Activated CD8-positive, alpha-beta T cell treated with anti-CD3 and anti-CD28 coated beads for 36 hours (primary cell): ENCODE data around the gene FANCF. TPM values are rescaled to one million over a fixed set of nuclear protein-coding genes. Genes with fewer than 3 reads are reported as not detected.
"Not testable (repeated sequence)": the region's sequence is repeated elsewhere in the genome, so short reads cannot be mapped to it uniquely, and the experiment has no call there.

Experiments
- ATAC-seq: fragments of 200-7000 bp; cut with Tn5 transposase; one replicate; pipeline ENCODE4 v1.10.0; 2021; ENCODE audit warnings: mild to moderate bottlenecking, moderate library complexity
- CTCF ChIA-PET: fragments of 350-600 bp; sonication (Branson Sonifier 250); formaldehyde crosslinking; loops from one replicate; lab custom pipeline; 2021; ENCODE audit warnings: antibody characterized with exemption; lab: Charles Lee
- POLR2A ChIA-PET: fragments of 350-600 bp; sonication (Branson Sonifier 250); formaldehyde crosslinking; loops from one replicate; lab custom pipeline; 2021; ENCODE audit warnings: antibody characterized with exemption; lab: Charles Lee
- DNase-seq: peaks from one replicate; pipeline ENCODE4 v3.0.0-alpha.2; 2020
- H3K27ac Mint-ChIP-seq: one replicate; pipeline ENCODE4 v1.8.0; 2021; ENCODE audit warnings: mild to moderate bottlenecking, mixed read lengths
- H3K27me3 Mint-ChIP-seq: one replicate; pipeline ENCODE4 v1.8.0; 2021; ENCODE audit warnings: mixed read lengths
- H3K36me3 Mint-ChIP-seq: one replicate; pipeline ENCODE4 v1.8.0; 2021; ENCODE audit warnings: low read depth, mixed read lengths
- H3K4me1 Mint-ChIP-seq: one replicate; pipeline ENCODE4 v1.8.0; 2021; ENCODE audit warnings: low read depth, mixed read lengths
- H3K4me3 Mint-ChIP-seq: one replicate; pipeline ENCODE4 v1.8.0; 2021; ENCODE audit warnings: mild to moderate bottlenecking, moderate library complexity, mixed read lengths
- H3K9me3 Mint-ChIP-seq: one replicate; pipeline ENCODE4 v1.8.0; 2021; ENCODE audit warnings: mixed read lengths
- intact Hi-C: fragments of 100-400 bp; cut with micrococcal nuclease; formaldehyde crosslinking; loops from one replicate; pipeline ENCODE4 v1.10.0; 2022
- total RNA-seq, 2 experiments: library from RNA; stranded (reverse); gene quantifications; one replicate each; pipeline ENCODE4 v1.2.3, GENCODE V29; 2021
- TF ChIP-seq, protein P1 (sequence below): fragments of 200-600 bp; IDR thresholded peaks from one replicate; pipeline ENCODE4 v1.8.0; 2022; ENCODE audit warnings: antibody characterized with exemption, mild to moderate bottlenecking

Gene FANCF
- total RNA-seq, 2 experiments from 2014 or later, result 13.4 to 14.9 TPM

DNA sequence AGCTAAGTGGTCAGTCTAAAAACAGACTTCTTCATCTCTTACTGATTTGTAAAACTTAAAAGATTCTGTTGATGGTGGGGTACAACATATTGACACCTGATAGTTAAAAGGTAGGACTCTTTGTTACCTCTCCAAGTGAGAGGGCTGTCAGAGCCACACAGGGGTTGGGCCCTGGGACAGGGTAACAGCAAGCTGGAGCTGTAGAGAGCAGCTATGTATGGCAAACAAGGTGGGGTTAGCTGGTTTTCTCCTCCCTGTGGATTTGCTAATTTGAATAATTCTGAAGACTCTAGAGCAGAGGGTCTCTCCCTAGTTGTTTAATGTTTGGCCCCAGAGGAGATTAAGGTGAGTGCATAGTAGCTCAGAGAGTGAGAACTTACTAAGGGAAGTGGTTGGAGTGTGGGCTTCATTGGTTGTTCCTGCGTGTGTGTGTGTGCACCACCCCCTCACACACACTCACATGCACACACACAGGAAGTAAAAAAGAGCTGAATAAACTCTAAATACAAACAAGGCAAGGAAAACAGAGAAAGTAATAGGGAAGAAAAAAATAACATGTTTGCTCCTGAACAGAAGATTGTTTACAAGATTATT, 31.6 kb upstream of the FANCF start:
- peak; percentile 50 for DNase-seq
- H3K36me3 Mint-ChIP-seq, result no peaks in the 10 kb centered on the region
- TF ChIP-seq, protein P1, sequence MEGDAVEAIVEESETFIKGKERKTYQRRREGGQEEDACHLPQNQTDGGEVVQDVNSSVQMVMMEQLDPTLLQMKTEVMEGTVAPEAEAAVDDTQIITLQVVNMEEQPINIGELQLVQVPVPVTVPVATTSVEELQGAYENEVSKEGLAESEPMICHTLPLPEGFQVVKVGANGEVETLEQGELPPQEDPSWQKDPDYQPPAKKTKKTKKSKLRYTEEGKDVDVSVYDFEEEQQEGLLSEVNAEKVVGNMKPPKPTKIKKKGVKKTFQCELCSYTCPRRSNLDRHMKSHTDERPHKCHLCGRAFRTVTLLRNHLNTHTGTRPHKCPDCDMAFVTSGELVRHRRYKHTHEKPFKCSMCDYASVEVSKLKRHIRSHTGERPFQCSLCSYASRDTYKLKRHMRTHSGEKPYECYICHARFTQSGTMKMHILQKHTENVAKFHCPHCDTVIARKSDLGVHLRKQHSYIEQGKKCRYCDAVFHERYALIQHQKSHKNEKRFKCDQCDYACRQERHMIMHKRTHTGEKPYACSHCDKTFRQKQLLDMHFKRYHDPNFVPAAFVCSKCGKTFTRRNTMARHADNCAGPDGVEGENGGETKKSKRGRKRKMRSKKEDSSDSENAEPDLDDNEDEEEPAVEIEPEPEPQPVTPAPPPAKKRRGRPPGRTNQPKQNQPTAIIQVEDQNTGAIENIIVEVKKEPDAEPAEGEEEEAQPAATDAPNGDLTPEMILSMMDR, result no peak
- CTCF ChIA-PET, result interaction anchor here (1.1 to 1.4 kb wide), 4 partner anchors 12 to 31 kb away, joined by 4 to 7 read pairs (median 6); partner anchors contain the start of gene FANCF
- peak overlapping the region; percentile 14 for H3K27ac Mint-ChIP-seq
- POLR2A ChIA-PET, result interaction anchor here (1.2 kb wide), 1 partner anchor 31 kb away, joined by 4 read pairs; the partner anchor contains the start of gene FANCF
- no peaks in the 10 kb centered on the region for H3K9me3 Mint-ChIP-seq
- H3K4me3 Mint-ChIP-seq, result no peak overlapping the region
- H3K4me1 Mint-ChIP-seq, result peaks cover 20% of the 10 kb centered on the region
- ATAC-seq, result peak; percentile 99
- no peaks in the 10 kb centered on the region for H3K27me3 Mint-ChIP-seq
- intact Hi-C loops, result no loop called here

DNA sequence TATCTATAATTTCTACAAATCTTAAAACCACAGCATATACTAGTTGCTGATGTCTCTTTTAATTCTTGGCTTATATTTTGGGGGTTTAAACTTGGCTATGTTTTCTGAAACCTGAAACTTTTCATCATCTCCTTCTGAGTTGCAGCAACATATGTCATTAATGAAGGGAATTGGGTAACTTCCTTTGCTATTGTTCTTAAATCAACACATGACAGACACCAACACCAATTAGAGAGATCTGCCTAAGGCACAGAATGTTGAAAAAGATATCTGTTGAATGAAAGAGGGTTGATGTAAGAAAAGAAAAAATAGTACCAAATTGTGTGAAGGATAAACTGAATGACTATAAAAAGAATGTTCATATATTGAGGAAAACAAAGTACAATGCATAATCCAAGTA, 30.5 kb upstream of the FANCF start:
- CTCF ChIA-PET, result interaction anchor here (1.1 to 1.4 kb wide), 2 partner anchors 23 to 30 kb away, joined by 5 to 7 read pairs; partner anchors contain the start of gene FANCF
- ATAC-seq, result no peak
- TF ChIP-seq, protein P1, result no peak
- Mint-ChIP-seq H3K9me3 (no peaks in the 10 kb centered on the region), H3K27me3 (no peaks in the 10 kb centered on the region), H3K4me1 (peaks cover 20% of the 10 kb centered on the region), H3K27ac (no peak overlapping the region), H3K4me3 (no peak overlapping the region), H3K36me3 (no peaks in the 10 kb centered on the region)
- no peak for DNase-seq
- intact Hi-C loops, result no loop called here
- POLR2A ChIA-PET, result interaction anchor here (1.2 kb wide), 1 partner anchor 30 kb away, joined by 4 read pairs; the partner anchor contains the start of gene FANCF

DNA sequence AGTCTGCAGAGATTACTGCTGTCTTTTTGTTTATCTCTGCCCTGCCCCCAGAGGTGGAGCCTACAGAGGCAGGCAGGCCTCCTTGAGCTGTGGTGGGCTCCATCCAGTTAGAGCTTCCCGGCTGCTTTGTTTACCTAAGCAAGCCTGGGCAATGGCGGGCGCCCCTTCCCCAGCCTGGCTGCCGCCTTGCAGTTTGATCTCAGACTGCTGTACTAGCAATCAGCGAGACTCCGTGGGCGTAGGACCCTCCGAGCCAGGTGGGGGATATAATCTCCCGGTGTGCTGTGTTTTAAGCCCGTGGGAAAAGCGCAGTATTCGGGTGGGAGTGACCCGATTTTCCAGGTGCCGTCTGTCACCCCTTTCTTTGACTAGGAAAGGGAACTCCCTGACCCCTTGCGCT, 26.7 kb upstream of the FANCF start:
- H3K4me1 Mint-ChIP-seq, result peaks cover 14% of the 10 kb centered on the region
- H3K4me3 Mint-ChIP-seq, DNase-seq, ATAC-seq, H3K9me3 Mint-ChIP-seq, POLR2A ChIA-PET, H3K36me3 Mint-ChIP-seq, H3K27me3 Mint-ChIP-seq, CTCF ChIA-PET, H3K27ac Mint-ChIP-seq, intact Hi-C loops: not testable (repeated sequence)

DNA sequence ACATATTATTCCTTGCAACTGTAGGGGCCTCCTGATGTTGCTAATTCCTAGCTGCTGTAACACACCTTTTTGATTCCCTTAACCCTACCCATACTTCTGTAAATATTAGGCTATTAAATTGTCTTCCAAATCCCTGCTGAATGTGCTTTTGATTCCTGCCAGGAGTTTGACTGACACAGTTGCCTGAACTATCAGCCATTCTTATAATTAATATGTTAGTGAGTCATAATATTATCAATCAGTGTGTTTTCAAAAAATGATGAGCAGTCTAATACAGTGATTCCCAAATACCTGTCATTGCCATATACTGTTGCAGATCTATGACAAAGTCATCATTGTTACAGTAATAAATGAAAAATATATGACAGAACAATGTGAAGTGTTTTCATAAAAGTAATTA, 15.9 kb upstream of the FANCF start:
- no peaks in the 10 kb centered on the region for H3K36me3 Mint-ChIP-seq
- TF ChIP-seq, protein P1, result no peak
- H3K4me3 Mint-ChIP-seq, result no peak overlapping the region
- H3K27ac Mint-ChIP-seq, result no peak overlapping the region
- ChIA-PET CTCF (no interaction called here), POLR2A (no interaction called here)
- ATAC-seq (no peak), DNase-seq (no peak)
- intact Hi-C loops, result no loop called here
- peaks cover 1% of the 10 kb centered on the region for H3K4me1 Mint-ChIP-seq
- H3K9me3 Mint-ChIP-seq, result no peaks in the 10 kb centered on the region
- H3K27me3 Mint-ChIP-seq, result no peaks in the 10 kb centered on the region

DNA sequence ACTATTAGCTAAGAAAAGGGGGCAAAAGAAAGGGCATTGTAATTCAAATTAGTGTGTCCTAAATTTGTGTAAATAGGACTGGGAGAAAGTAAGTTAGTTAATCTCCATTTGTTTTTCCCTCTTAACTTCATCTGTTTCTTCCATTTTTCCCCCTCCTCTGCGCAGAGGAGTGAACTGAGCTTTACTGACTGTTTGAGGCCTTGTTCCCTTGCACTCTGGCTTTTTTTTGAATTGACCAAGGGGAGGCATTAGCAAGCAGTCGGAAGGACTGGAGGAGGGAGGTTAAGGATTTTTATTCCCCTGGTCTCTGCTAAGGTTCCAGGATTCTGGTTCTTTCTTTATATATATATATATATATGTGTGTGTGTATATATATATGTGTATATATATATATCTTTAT, 15.2 kb upstream of the FANCF start:
- no peak overlapping the region for H3K27ac Mint-ChIP-seq
- TF ChIP-seq, protein P1, result no peak
- no peaks in the 10 kb centered on the region for H3K27me3 Mint-ChIP-seq
- no peak for DNase-seq
- intact Hi-C loops, result no loop called here
- no peak overlapping the region for H3K4me3 Mint-ChIP-seq
- peaks cover 1% of the 10 kb centered on the region for H3K4me1 Mint-ChIP-seq
- no peak for ATAC-seq
- H3K9me3 Mint-ChIP-seq, result no peaks in the 10 kb centered on the region
- POLR2A ChIA-PET, result no interaction called here
- CTCF ChIA-PET, result no interaction called here
- H3K36me3 Mint-ChIP-seq, result no peaks in the 10 kb centered on the region
